Astrocyte of the hippocampus (primary cell): ENCODE measurements around the gene SPCS2.
A peak's percentile ranks its signal among the peaks of the same experiment; 100 is the strongest.
"Not testable (repeated sequence)": the region's sequence is repeated elsewhere in the genome, so short reads cannot be mapped to it uniquely, and the experiment has no call there.

ENCODE experiments used
- DNase-seq: peaks from one replicate; pipeline ENCODE4 v3.0.0; 2011; ENCODE audit warnings: low read depth, low spot score

Gene SPCS2

GRCh38 chr11:74949753-74950137 lies 679 bp downstream of the SPCS2 start:
- DNase-seq: peak; percentile 28

- no peak for DNase-seq
Measured at GRCh38 chr11:74950374-74950969, 1.4 kb downstream of the SPCS2 start.

- no peak for DNase-seq
Measured at GRCh38 chr11:74951226-74951625, 2.2 kb downstream of the SPCS2 start.

- no peak for DNase-seq
Measured at GRCh38 chr11:74952752-74953151, 3.7 kb downstream of the SPCS2 start.

GRCh38 chr11:74953451-74953850 lies 4.4 kb downstream of the SPCS2 start:
- no peak for DNase-seq

GRCh38 chr11:74954199-74954598 lies 5.1 kb downstream of the SPCS2 start:
- no peak for DNase-seq

GRCh38 chr11:74956397-74957015 lies 7.4 kb downstream of the SPCS2 start:
- no peak for DNase-seq

- DNase-seq: no peak
Measured at GRCh38 chr11:74957937-74958629, 9.0 kb downstream of the SPCS2 start.

- not testable (repeated sequence) for DNase-seq
Measured at GRCh38 chr11:74960128-74960527, 11.1 kb downstream of the SPCS2 start.

- peak; percentile 82 for DNase-seq
Measured at GRCh38 chr11:74966651-74967050, 17.6 kb downstream of the SPCS2 start.

- DNase-seq: no peak
Measured at GRCh38 chr11:74970852-74971395, 21.9 kb downstream of the SPCS2 start.

- no peak for DNase-seq
Measured at GRCh38 chr11:74971424-74971823, 22.4 kb downstream of the SPCS2 start.

- no peak for DNase-seq
Measured at GRCh38 chr11:74978041-74978440, 29.0 kb downstream of the SPCS2 start.

GRCh38 chr11:74980634-74981033 lies 31.6 kb downstream of the SPCS2 start:
- DNase-seq: no peak

- DNase-seq: no peak
Measured at GRCh38 chr11:74981888-74982287, 32.8 kb downstream of the SPCS2 start.

GRCh38 chr11:74984070-74984469 lies 35.0 kb downstream of the SPCS2 start:
- DNase-seq: no peak

GRCh38 chr11:74984730-74985129 lies 35.7 kb downstream of the SPCS2 start:
- no peak for DNase-seq

GRCh38 chr11:74988541-74989259 lies 39.6 kb downstream of the SPCS2 start, which contains the start of gene NEU3:
Gene NEU3, plus strand, starts transcription at chr11:74988933. Its CDS starts 128 bp downstream, at chr11:74989061.
- DNase-seq: peak; percentile 88

- no peak for DNase-seq
Measured at GRCh38 chr11:74989260-74989638, 40.2 kb downstream of the SPCS2 start.

GRCh38 chr11:74990150-74990549 lies 41.1 kb downstream of the SPCS2 start:
- DNase-seq: not testable (repeated sequence)

- DNase-seq: no peak
Measured at GRCh38 chr11:74990941-74991340, 41.9 kb downstream of the SPCS2 start.

GRCh38 chr11:74992852-74993251 lies 43.8 kb downstream of the SPCS2 start:
- no peak for DNase-seq
